Activated CD4-positive, alpha-beta T cell treated with anti-CD3 and anti-CD28 coated beads, Interleukin-2, Interleukin-6, amounts not matched to agents 100 ng/mL and 50 ng/mL, durations not matched to agents 16 hours and 8 hours (primary cell): ENCODE data around the gene PDIA4.
"Not testable (repeated sequence)": the region's sequence is repeated elsewhere in the genome, so short reads cannot be mapped to it uniquely, and the experiment has no call there.

Source experiments
- DNase-seq: peaks from one replicate; pipeline ENCODE4 v3.0.0-alpha.2; 2020

Gene PDIA4

DNA sequence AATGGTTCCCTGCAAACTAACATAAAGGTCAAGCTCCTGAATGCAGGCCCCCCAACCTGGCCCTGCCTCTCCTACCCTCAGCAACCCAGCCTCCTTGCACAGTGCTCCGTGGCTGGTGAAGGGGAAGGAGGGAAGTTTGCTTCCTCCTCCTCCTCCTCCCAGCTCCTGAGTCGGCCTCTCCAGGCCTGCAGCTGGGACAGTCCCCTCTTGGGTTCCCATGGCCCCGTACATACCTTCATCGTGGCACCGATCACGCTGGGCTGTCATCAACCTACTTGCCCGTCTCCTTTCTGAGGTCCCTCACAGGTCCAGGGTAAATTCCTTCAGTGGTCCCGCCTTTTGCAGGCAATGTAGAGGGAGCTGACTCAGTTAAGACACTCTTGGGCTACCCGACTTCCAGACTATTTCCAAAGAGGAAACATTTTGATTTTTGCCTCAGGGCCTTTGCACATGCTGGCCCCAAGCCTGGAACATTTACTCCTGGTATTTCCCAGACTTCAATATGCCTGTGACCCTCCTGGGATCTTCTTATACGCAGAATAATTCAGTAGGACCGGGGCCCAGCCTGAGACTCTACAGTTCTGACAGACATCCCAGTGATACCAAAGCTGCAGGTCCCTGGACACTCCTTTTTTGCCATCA is 26.8 kb downstream of the PDIA4 start:
- no peak for DNase-seq

DNA sequence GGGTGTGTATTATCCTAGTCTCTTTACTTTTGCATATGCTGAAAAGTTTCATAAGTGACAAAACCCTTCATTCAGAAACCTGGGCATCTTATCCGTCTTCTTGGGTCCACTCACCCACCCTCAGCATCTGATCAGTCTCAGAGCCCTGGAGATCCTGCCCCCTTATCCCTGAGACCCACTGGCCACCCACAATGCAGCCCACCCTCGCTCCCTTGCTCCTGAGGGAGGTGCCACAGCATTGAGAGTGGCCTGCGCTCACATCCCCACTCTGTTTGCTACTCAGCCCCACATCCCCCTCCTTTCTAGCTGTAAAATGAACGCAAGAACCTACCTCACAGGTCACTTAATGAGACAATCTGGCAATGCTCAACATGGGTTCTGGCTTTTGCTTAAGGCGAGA is 27.3 kb downstream of the PDIA4 start:
- no peak for DNase-seq

DNA sequence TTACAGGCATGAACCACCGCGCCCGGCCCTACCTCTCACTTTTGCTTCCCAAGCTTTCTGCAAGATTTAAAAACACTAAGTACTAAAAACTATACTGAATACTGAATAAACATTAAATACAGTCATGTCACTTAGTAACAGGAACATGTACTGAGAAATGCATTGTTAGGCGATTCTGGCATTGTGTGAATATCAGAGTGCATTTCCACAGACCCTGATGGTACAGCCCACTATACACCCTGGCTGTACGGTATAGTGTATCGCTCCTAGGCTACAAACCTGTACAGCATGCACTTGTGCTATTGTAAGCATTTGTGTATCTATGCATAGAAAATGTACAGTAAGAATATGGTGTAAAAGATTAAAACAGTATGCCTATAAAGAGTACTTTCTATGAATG is 29.1 kb downstream of the PDIA4 start:
- no peak for DNase-seq

DNA sequence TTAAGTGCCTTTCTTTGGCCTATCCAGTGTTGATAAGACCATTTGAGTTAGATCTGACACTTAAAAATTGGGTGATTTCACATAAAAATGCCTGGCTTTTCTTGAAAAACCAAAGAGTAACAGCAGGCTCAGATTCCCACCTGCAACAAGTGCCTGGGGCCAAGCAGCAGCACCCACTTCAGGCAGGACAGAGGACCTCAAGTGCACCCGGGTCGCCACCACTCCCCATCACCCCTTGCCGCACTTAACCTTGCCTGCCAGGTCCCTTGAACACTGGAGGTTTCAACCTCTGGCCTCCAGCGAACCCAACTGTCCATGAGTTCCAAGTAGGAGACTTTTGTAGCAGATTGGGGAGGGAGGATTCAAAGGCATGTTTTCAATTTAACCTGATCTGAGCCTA is 30.8 kb downstream of the PDIA4 start:
- no peak for DNase-seq

DNA sequence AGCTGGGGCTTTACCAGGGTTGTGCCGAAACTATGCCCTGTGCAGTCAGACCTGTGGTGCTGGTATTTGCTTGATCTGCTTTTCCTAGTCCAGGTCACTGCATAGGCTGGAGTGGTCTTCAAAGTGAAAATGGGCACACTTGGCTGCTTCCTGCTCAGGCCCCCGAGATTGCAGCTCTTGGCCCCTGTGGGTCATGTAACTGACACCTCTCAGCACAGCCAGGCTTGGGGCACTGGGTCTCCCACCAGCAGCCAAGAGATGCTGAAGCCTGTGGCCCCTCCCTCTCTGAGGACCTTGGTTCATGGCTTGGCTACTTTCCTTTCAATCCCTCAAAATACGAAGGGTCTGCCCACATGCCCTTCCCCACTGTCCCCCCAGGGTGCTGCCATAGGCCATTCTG is 33.7 kb downstream of the PDIA4 start:
- no peak for DNase-seq

DNA sequence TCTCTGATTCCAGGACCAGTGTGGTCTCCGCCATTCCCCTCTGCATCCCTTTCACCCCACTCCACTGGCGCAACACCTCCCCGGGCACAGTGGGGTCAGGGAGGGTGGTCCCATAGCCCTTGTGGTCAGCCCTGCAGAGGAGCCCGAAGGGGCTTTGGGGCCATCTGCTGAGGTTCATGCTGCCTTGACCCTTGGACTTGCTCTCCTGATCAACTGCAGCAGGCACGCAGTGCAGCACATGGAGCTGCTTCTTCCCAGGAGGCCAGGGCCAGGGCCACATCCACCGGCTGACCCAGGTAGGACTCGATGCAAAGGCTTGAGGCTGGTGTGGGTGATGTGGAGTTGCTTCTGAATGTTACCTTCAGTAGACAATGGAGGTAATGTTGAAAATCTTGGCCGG is 35.1 kb downstream of the PDIA4 start:
- no peak for DNase-seq

DNA sequence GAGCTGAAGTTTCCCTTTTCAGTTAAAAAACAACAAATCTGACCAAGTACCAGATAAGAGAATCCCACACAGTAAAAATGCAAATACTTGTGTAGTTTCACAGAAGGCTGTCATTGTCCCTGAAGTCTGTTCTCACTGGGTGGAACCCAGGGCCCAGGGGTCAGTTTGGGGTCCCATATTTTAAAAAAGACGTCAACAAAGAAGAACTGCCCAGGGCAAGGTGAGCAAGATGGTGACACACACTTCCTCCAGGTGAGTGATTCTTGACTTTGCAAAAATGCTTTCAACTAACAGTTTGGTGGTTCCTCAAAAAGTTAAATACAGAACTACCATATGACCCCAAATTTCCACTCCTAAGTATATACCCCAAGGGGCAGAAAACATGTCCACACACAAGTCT is 36.8 kb downstream of the PDIA4 start:
- DNase-seq, result no peak

DNA sequence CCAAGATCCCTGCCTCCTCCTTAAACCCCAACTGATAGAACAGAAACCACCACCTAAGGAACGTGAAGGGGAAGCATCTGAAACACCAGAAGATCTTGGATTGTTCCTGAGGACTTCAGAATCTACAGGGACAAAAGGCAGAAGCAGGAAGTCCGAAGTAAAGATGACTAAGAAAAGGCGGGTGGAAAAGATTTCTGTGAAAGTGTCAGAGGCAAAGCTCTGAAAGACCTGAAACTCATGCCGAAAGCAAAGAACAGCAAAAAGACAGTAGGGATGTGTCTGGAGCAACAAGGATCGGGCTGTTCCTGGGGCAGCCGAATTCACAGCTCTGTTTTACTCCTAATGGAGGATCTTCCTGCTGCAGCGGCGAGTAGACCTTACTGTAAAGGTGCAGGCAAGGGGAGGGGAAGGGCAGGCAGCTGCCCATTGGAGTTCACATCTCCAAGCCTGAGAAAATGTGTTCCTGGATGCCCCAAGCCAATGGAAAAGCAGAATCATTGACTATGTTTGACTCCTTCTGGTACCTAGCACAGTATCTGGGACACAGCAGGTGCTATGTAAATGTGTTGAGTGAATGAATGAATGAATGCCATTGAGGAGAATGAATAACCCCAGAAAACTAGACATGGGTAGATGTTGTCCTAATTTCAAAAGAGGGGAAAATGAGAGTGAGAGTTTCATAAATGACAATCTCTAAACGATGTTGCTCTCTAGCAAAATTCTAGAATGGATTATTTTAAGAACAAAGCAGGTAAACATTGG is 40.4 kb downstream of the PDIA4 start:
- DNase-seq, result peak; percentile 34

DNA sequence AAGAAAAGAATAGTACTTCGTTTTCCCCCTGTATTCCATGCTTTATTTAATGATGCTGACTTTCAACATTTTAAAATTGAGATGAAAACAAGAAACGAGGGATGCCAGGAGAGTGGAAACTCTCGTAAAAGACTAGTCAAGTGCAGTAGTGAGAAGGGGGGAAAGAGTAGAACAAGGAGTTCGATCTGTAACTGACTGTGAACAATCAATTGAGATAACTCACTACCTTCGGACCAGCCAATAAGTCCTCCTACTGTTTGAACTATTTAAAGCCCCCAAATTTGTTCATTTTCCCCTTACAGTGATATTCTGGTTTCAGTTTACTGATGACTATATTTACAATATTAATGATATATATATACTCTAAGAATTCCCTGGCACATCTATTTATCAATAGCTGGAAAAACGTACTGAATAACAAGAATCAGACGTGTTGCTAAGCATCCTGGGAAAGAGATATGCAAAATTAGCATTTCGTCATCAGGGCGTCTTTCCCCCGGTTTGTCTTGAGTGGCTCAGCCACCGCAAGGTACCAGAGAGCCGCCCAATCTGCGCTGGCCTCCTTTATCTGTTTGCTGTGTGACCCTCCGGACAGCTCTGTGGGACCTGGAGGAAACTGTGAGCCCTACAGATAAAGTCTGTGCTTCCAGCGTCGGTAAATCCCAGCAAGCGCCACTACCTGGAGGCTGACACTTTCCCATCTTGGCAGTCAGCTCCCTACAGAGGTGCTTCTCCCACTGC is 41.1 kb downstream of the PDIA4 start:
- DNase-seq, result peak; percentile 90

DNA sequence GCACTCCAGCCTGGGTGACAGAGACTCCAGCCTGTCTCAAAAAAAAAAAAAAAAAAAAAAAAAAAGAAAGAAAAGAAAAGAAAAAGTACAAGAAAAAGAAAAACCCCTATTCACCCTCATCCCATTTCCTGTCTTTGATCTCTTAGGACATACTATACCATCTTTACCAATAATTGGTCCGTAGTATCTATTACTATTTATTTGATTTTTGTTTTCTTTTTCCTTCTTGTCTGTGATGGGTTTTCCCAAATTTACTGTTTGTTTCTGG is 41.6 kb downstream of the PDIA4 start:
- DNase-seq, result no peak

DNA sequence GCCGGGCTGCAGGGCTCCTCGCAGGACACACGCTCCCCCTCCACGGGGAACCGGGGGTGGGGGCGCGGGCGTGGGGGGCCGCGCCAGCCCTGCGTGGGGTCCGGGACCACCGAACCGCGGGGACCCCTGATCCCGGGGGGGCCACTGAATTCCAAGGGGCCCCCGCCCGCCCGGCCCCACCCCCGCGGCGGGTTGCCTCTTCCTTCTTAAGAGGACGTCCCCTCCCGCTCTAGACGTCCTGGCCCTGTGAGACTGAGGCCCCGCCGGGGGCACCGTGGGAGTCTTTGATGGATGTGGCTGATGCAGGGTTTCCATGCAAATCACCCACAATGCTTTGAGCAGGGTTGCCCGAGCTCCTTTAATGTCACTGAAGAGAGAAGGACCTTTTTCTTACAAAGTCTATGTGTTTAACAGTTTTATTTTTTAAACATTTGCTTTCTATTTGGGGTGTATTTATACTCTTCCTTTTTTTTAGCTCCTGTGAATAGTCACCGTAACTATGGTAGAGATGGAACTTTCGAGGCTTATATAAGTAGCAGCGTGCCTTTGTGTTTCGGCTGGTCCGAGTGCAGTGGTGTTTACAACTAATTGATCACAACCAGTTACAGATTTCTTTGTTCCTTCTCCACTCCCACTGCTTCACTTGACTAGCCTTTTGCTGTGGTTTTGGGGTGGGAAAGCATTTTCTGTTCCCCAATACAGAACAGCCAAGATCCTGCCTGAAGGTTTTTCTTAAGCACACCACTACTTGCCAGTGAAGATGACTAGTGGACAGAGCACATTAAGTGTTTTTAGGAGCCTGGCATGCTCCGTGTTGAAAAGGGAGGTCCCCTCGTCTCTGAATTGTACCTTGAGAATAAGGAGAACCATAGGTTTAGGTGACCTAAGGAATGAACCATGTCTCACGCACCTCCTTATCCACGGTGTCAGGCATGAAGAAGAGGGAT is 44.8 kb downstream of the PDIA4 start:
- DNase-seq, result peak; percentile 88

DNA sequence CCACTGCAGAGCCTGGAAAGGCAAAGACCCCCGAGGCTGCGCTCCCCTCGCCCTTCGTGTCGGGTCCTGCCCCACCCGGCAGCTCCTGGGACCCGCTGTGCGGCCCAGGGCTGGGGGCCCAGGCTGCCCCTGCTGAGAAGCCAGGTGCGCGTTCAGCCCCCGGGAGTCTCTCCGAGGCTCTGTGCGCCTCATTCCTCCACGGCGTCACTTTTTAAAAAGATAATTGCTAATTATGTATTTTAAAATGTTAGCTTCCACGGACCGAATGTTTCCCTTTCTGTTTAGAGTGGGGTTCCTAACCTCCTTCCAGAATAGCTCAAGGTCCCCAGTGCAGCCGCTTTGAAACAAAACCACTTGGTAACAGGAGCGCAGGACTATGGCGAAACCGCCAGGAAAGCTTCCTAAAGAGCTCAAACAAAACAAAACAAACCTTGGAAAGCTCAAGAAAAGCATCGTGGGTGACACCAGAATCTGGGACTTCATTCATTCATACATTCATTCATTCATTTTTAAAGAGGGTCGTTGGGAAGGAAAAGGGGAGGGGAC is 45.6 kb downstream of the PDIA4 start:
- no peak for DNase-seq

DNA sequence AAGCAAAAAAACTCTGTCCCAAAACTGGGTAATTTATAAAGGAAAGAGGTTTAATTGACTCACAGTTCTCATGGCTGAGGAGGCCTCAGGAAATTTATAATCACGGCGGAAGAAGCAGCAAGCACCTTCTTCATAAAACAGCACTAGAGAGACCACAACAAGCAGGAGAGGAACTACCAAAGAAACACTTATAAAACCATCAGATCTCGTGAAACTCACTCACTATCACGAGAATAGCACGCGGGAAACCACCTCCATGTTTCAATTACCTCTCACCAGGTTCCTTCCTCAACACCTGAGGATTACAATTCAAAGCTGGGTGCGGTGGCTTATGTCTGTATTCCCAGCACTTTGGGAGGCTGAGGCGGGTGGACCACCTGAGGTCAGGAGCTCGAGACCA is 48.5 kb downstream of the PDIA4 start:
- no peak for DNase-seq

DNA sequence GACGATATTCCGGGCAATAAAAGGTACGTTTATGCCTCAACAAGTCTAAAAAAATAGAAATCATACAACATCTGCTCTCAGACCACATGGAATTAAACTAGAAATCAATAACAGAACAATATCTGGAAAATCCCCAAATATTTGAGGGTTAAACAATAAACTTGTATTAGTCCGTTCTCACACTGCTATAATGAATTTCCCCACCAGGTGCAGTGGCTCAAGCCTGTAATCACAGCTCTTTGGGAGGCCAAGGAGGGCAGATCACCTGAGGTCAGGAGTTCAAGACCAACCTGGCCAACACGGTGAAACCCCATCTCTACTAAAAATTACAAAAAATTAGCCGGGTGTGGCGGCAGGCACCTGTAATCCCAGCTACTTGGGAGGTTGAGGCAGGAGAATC is 49.2 kb downstream of the PDIA4 start:
- DNase-seq, result not testable (repeated sequence)

DNA sequence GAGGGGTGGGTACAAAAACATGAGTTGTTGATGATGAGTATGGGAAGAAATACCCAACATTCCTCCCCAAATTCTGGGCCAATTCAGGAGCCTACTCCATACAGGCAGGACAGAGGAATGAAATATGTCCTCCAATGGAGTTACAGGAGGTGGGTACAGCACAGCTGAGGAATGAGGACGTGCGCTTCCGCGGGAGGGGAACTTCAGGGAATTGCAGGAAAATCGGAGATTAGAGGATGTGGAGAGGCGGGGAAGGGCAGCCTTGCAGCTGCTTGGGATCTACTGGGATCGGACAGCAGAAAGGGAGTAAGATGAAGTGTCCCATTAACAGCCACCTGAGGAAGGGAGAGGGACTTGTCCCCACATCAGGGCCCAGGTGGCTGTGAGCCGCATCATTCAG is 50.2 kb downstream of the PDIA4 start:
- no peak for DNase-seq

DNA sequence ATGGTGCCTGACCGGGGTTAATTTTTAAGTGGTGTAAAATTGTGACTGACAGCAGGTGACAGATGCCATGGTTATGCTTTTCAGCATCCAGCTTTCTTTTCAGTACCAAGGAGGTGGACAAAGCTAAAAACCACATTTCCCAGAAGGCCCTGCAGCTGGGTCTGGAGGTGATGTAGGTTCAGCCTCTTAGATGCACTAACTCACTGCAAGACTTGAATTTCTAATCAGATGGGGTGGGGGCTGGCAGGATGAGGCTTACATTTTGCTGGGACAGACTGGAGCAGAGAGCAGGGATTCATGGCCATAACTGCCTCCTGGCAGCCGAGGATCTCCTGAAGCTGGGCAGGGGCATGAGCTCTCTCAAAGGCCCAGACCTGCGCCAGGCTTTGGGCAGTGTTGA is 52.4 kb downstream of the PDIA4 start:
- no peak for DNase-seq

DNA sequence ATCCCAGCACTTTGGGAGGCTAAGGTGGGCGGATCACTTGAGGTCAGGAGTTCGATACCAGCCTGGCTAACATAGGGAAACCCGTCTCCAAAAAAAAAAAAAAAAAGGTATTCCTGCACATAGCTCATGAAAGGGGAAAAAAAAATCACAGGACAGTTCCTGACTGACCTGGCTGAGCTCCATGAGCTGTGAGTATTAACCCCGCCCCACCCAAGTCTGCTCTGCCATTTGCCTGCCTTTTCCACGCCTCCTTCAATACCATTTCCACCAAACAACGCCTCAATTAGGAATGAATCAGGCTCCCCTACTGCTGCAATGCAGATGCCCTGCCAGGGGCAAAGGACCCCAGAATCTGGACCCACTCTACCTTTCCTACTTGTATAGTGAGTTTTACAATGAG is 55.0 kb downstream of the PDIA4 start:
- no peak for DNase-seq

DNA sequence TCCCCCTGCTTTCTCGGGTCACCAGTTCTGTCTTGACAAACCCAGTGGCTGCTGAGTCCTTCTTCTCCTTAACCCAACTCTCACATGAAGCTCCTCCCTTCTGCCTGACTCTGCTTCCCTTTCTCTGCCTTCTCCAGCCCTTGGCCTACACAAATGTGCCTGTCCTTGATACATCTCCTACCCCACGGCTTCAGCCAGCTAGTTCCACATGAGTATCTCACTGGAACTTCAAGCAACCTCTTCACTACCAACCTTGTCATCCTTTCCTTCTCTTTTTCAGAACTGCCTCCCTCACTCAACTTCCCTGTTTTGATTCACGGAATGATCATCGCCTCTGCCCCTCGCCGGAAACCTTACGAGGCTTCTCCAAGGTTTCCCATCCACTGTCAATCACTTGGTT is 55.9 kb downstream of the PDIA4 start:
- no peak for DNase-seq

DNA sequence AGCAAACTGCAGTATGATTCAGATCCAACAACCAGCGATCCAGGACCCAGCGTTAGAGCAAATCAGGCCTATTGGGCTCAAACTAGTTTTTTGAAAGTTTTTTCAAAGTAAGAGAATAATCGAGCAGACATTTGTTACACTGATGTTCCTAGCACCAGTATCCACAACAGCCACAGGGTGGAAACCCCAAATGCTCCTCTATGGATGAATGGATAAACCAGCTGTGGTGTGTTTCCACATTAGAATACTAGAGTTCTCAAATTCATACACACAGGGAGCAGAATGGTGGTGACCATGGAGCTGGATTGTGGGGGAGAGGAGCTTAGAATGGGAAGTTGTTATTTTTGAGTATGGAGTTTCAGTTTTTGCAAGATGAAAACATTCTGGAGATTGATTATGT is 60.7 kb downstream of the PDIA4 start:
- no peak for DNase-seq

DNA sequence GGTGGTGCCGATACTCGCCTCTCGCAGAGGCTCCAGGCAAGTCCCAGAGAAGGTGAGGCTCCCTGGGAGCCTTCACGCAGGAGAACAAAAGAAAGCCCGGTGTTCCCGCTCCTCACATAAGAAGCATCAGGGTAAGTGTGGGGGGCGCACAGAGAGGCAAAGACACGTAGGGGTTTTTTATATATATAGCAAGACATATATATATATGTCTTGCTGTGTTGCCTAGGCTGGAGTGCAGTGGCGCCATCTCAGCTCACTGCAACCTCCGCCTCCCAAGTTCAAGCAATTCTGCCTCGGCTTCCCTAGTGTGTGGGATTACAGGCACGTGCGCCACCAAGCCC is 61.3 kb downstream of the PDIA4 start:
- DNase-seq, result no peak

DNA sequence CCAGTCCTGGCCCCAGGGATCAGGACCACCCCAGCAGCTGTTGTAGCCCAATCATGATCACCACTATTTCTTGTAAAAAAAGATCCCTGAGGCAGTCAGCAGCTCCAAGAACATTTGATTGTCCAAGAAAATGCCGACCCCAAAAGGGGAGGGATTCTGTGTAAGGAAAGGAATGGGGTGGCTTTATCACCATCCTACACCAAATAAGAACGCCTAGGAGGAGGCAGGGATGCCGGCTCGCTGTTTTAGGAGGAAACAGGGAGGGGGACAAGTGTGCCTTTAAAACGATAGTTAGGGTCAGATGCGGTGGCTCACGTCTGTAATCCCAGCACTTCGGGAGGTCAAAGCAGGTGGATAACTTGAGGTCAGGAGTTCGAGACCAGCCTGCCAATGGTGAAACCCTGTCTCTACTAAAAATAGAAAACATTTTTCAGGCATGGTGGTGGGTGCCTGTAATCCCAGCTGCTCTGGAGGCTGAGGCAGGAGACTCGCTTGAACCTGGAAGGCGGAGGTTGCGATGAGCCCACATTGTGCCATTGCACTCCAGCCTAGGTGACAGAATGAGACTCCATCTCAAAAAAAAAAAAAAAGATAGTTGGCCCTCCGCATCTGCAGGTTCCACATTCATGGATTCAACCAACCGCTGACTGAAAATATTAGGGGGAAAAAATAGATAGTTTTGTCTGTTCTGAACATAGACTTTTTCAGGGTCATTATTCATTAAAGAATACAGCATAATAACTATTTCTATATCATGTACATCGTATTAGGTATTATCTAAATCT is 63.6 kb downstream of the PDIA4 start:
- no peak for DNase-seq
